ENCODE data around the gene CTNND1.

DNA sequence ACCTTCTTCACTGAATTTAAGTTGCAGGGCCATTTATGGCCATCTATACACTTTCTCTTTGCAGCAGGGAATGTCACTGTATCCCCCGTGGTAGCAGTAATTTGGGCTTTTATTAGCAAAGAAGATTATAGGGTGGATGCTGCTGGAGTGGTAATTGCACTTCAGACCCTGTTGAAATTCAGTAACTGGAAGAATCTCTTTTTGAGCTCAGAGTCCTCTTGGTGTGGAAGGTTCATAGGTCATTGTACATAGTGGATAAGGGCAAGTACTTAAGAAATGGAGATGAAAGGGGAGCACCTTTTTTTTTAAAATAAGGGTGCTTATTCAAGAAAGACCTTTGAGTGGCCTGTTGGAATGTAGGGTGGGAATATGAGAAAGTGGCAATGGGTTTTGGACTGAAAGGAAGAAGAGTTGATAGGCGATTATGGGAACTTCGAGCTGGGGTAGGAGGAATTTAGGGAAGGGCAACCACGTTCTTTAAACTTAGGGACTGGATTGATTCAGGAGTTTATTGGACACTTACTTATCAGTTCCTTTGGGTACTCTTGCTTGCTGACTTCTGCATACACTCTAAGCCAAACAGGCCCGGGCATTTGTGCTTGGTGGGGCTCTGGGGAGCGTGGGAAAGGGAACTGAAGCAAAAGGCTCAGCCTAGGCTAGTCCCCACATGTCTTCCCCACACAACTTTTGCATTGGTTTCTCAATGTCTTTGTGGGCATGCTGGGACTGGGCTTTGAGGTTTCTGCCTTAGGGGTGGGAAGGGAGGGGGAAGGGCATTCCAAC lies 26.5 kb downstream of the CTNND1 start:
- TF ChIP-seq POLR2A (IDR thresholded peaks at IDR 0.05; ENCODE audit: low read depth, low read length) (no peak), POLR2AphosphoS5 (IDR thresholded peaks at IDR 0.05; ENCODE audit: low read depth, low read length) (no peak)
